Muscle layer of colon (tissue), 2 donors: Measurements from ENCODE around the gene MEFV.

Experiments
- H3K27ac ChIP-seq: one replicate; pipeline ENCODE4 v1.7.0; 2013; ENCODE audit warnings: low read depth, mild to moderate bottlenecking, low read length, moderate library complexity
- H3K27me3 ChIP-seq, 2 donors: one replicate each; pipeline ENCODE4 v1.7.0; 2013; ENCODE audit warnings: low read length in 2 of 2, mild to moderate bottlenecking in 2 of 2; ENCODE audit not compliant: insufficient read depth in 2 of 2, control insufficient read depth in 1 of 2
- H3K36me3 ChIP-seq: one replicate; pipeline ENCODE4 v1.7.0; 2013; ENCODE audit warnings: mild to moderate bottlenecking, low read length; ENCODE audit not compliant: insufficient read depth
- H3K4me1 ChIP-seq: one replicate; pipeline ENCODE4 v1.7.0; 2013; ENCODE audit warnings: mild to moderate bottlenecking, low read length; ENCODE audit not compliant: insufficient read depth
- H3K4me3 ChIP-seq, 2 donors: one replicate each; pipeline ENCODE4 v1.7.0; 2013; ENCODE audit warnings: low read length in 2 of 2, low read depth in 1 of 2, mild to moderate bottlenecking in 1 of 2, moderate library complexity in 1 of 2
- H3K9ac ChIP-seq: one replicate; pipeline ENCODE4 v1.7.0; 2013; ENCODE audit warnings: low read length
- H3K9me3 ChIP-seq: one replicate; pipeline ENCODE4 v1.7.0; 2013; ENCODE audit warnings: mild to moderate bottlenecking, low read length
- donor health status: abdominal sarcoma.
- donor health status: Adenocarcinoma of cecum.

Gene MEFV

GRCh38 chr16:3264137-3265036, 8.0 kb upstream of the MEFV start:
- Histone ChIP-seq H3K27me3 (no peaks in the 10 kb centered on the region), H3K36me3 (no peaks in the 10 kb centered on the region), H3K9ac (peak overlapping the region; percentile 61), H3K4me1 (peaks cover 13% of the 10 kb centered on the region), H3K27ac (peak overlapping the region; percentile 98), H3K4me3 (peak overlapping the region; percentile 55 to 81), H3K9me3 (no peaks in the 10 kb centered on the region)

- H3K27ac ChIP-seq, result no peak overlapping the region
- peaks cover 13% of the 10 kb centered on the region for H3K4me1 ChIP-seq
These were observed 6.1 kb upstream of the MEFV start for GRCh38 chr16:3262517-3262916.

GRCh38 chr16:3259836-3260235, 3.4 kb upstream of the MEFV start:
- no peak overlapping the region for H3K4me3 ChIP-seq
- no peak overlapping the region for H3K27ac ChIP-seq
- no peaks in the 10 kb centered on the region for H3K9me3 ChIP-seq
- H3K9ac ChIP-seq, result no peak overlapping the region
- H3K27me3 ChIP-seq, result no peaks in the 10 kb centered on the region
- H3K4me1 ChIP-seq, result peaks cover 1% of the 10 kb centered on the region
- H3K36me3 ChIP-seq, result no peaks in the 10 kb centered on the region

More at GRCh38 chr16:3262517-3262916, 6.1 kb upstream of the MEFV start:
- Histone ChIP-seq H3K9me3 (no peaks in the 10 kb centered on the region), H3K9ac (no peak overlapping the region), H3K36me3 (no peaks in the 10 kb centered on the region), H3K4me3 (no peak overlapping the region), H3K27me3 (no peaks in the 10 kb centered on the region)

GRCh38 chr16:3256866-3257465, 533 bp upstream of the MEFV start:
- Histone ChIP-seq H3K36me3 (no peaks in the 10 kb centered on the region), H3K4me3 (no peak overlapping the region), H3K4me1 (no peaks in the 10 kb centered on the region), H3K27ac (no peak overlapping the region), H3K9me3 (no peaks in the 10 kb centered on the region), H3K27me3 (no peaks in the 10 kb centered on the region), H3K9ac (no peak overlapping the region)

GRCh38 chr16:3254309-3254708, 2.1 kb downstream of the MEFV start:
- Histone ChIP-seq H3K27ac (no peak overlapping the region), H3K36me3 (no peaks in the 10 kb centered on the region), H3K4me3 (no peak overlapping the region), H3K27me3 (no peaks in the 10 kb centered on the region), H3K4me1 (no peaks in the 10 kb centered on the region), H3K9me3 (no peaks in the 10 kb centered on the region), H3K9ac (no peak overlapping the region)

- Histone ChIP-seq H3K27me3 (no peaks in the 10 kb centered on the region), H3K4me3 (no peak overlapping the region), H3K4me1 (no peaks in the 10 kb centered on the region), H3K9me3 (no peaks in the 10 kb centered on the region), H3K36me3 (no peaks in the 10 kb centered on the region), H3K9ac (no peak overlapping the region), H3K27ac (no peak overlapping the region)
These were observed 3.5 kb downstream of the MEFV start for GRCh38 chr16:3252967-3253366.

- no peaks in the 10 kb centered on the region for H3K4me1 ChIP-seq
- no peak overlapping the region for H3K27ac ChIP-seq
- H3K36me3 ChIP-seq, result no peaks in the 10 kb centered on the region
These were observed 7.0 kb downstream of the MEFV start for GRCh38 chr16:3249451-3249850.

GRCh38 chr16:3249020-3249419, 7.4 kb downstream of the MEFV start:
- Histone ChIP-seq H3K27me3 (no peaks in the 10 kb centered on the region), H3K27ac (no peak overlapping the region), H3K9me3 (no peaks in the 10 kb centered on the region), H3K4me1 (no peaks in the 10 kb centered on the region), H3K4me3 (no peak overlapping the region), H3K9ac (no peak overlapping the region), H3K36me3 (no peaks in the 10 kb centered on the region)

More at GRCh38 chr16:3249451-3249850, 7.0 kb downstream of the MEFV start:
- Histone ChIP-seq H3K27me3 (no peaks in the 10 kb centered on the region), H3K4me3 (no peak overlapping the region), H3K9me3 (no peaks in the 10 kb centered on the region), H3K9ac (no peak overlapping the region)

- Histone ChIP-seq H3K27ac (no peak overlapping the region), H3K36me3 (no peaks in the 10 kb centered on the region), H3K9ac (no peak overlapping the region)
These were observed 7.8 kb downstream of the MEFV start for GRCh38 chr16:3248596-3248995.

GRCh38 chr16:3246876-3247275, 9.6 kb downstream of the MEFV start:
- Histone ChIP-seq H3K27me3 (no peaks in the 10 kb centered on the region), H3K27ac (no peak overlapping the region), H3K9me3 (no peaks in the 10 kb centered on the region), H3K4me3 (no peak overlapping the region), H3K36me3 (no peaks in the 10 kb centered on the region), H3K4me1 (no peaks in the 10 kb centered on the region), H3K9ac (no peak overlapping the region)

More at GRCh38 chr16:3248596-3248995, 7.8 kb downstream of the MEFV start:
- Histone ChIP-seq H3K4me3 (no peak overlapping the region), H3K9me3 (no peaks in the 10 kb centered on the region), H3K27me3 (no peaks in the 10 kb centered on the region), H3K4me1 (no peaks in the 10 kb centered on the region)

- H3K9ac ChIP-seq, result no peak overlapping the region
- no peak overlapping the region for H3K27ac ChIP-seq
- no peaks in the 10 kb centered on the region for H3K9me3 ChIP-seq
- no peak overlapping the region for H3K4me3 ChIP-seq
- H3K4me1 ChIP-seq, result no peaks in the 10 kb centered on the region
- H3K36me3 ChIP-seq, result no peaks in the 10 kb centered on the region
- no peaks in the 10 kb centered on the region for H3K27me3 ChIP-seq
These were observed 10.4 kb downstream of the MEFV start for GRCh38 chr16:3246002-3246401.
